Keratinocyte (primary cell): ENCODE measurements around the gene PLA2G4D. TPM values are rescaled to one million over a fixed set of nuclear protein-coding genes. Genes with fewer than 3 reads are reported as not detected.

ENCODE experiments used
- DNase-seq: peaks from one replicate; pipeline ENCODE4 v3.0.0-alpha.2; 2011; ENCODE audit warnings: low read depth, missing footprints, low spot score
- FAIRE-seq: peaks from 2 replicates; lab custom pipeline; 2011; peaks lifted over from hg19 to GRCh38; lab: Jason Lieb, UNC
- H2AFZ ChIP-seq: 2 replicates; pipeline ENCODE4 v1.6.0; 2012; ENCODE audit warnings: low read length, control low read depth, inconsistent platforms; ENCODE audit not compliant: control insufficient read depth
- H3K27ac ChIP-seq: 2 replicates; pipeline ENCODE4 v1.5.1; 2011; ENCODE audit warnings: low read length; ENCODE audit not compliant: control insufficient read depth, insufficient read depth
- H3K27me3 ChIP-seq: 3 replicates; pipeline ENCODE4 v1.6.0; 2011; ENCODE audit warnings: low read length; ENCODE audit not compliant: control insufficient read depth, insufficient read depth; ENCODE audit errors: extremely low read depth
- H3K36me3 ChIP-seq, 2 experiments: 2 replicates in 1 of 2; 3 replicates in 1 of 2; pipeline ENCODE4 v1.5.1; 2011; ENCODE audit warnings: low read length in 2 of 2, mild to moderate bottlenecking in 1 of 2; ENCODE audit not compliant: control insufficient read depth in 2 of 2, insufficient read depth in 2 of 2; ENCODE audit errors: extremely low read depth in 1 of 2
- H3K4me1 ChIP-seq: 3 replicates; pipeline ENCODE4 v1.5.1; 2011; ENCODE audit warnings: low read length; ENCODE audit not compliant: control insufficient read depth, insufficient read depth; ENCODE audit errors: extremely low read depth
- H3K4me2 ChIP-seq: 3 replicates; pipeline ENCODE4 v1.6.0; 2011; ENCODE audit warnings: low read depth, low read length; ENCODE audit not compliant: control insufficient read depth, insufficient read depth; ENCODE audit errors: extremely low read depth
- H3K4me3 ChIP-seq, 3 experiments: fragments of 200-600 bp in 1 of 3; sonication (generic) in 1 of 3; 2 replicates in 2 of 3; 3 replicates in 1 of 3; pipeline ENCODE4 v1.5.1; 2011 to 2016; ENCODE audit warnings: low read length in 3 of 3, mild to moderate bottlenecking in 3 of 3, control low read depth in 2 of 3, inconsistent platforms in 1 of 3, low read depth in 1 of 3, mixed read lengths in 1 of 3, mixed run types in 1 of 3, moderate library complexity in 1 of 3; ENCODE audit not compliant: control insufficient read depth in 2 of 3, insufficient read depth in 2 of 3; ENCODE audit errors: extremely low read depth in 1 of 3
- H3K79me2 ChIP-seq: 2 replicates; pipeline ENCODE4 v1.6.0; 2012; ENCODE audit warnings: low read length; ENCODE audit not compliant: control insufficient read depth, insufficient read depth
- H3K9ac ChIP-seq: 3 replicates; pipeline ENCODE4 v1.6.0; 2011; ENCODE audit warnings: low read length; ENCODE audit not compliant: control insufficient read depth, insufficient read depth; ENCODE audit errors: extremely low read depth
- H3K9me1 ChIP-seq: 3 replicates; pipeline ENCODE4 v1.6.0; 2011; ENCODE audit warnings: low read length; ENCODE audit not compliant: control insufficient read depth, insufficient read depth; ENCODE audit errors: extremely low read depth
- H3K9me3 ChIP-seq: 2 replicates; pipeline ENCODE4 v1.5.1; 2012; ENCODE audit warnings: low read depth, low read length; ENCODE audit not compliant: control insufficient read depth
- H4K20me1 ChIP-seq: 3 replicates; pipeline ENCODE4 v1.6.0; 2011; ENCODE audit warnings: low read length; ENCODE audit not compliant: control insufficient read depth, insufficient read depth; ENCODE audit errors: extremely low read depth
- EZH2 ChIP-seq: IDR thresholded peaks from one replicate; pipeline ENCODE4 v1.6.1; 2012; ENCODE audit warnings: inconsistent platforms, mild to moderate bottlenecking, low read length, moderate library complexity
- dilution Hi-C: fragments of 300-500 bp; cut with MboI; formaldehyde crosslinking; loops from one replicate; pipeline ENCODE4 v1.7.0; 2020; ENCODE audit warnings: low sequenced_read_pairs; ENCODE audit not compliant: extremely low pct_ligation_motif_present
- polyA plus RNA-seq, 5 experiments: library from polyadenylated mRNA; depleted of rRNA in 3 of 5; stranded (reverse) in 3 of 5; stranded (forward) in 1 of 5; unstranded in 1 of 5; fragments of >200 nt; gene quantifications; 1 replicate in 1 of 5; 2 replicates in 3 of 5; 3 replicates in 1 of 5; pipeline versions ENCODE4 v1.2.1 to v1.2.3, GENCODE V29; 2011 to 2012; ENCODE audit warnings: missing spikeins in 2 of 5, low read depth in 1 of 5, low replicate concordance in 1 of 5
- TF ChIP-seq, protein P1 (sequence below), 3 experiments: IDR thresholded peaks in 1 of 3; conservative IDR thresholded peaks in 1 of 3; optimal IDR thresholded peaks in 1 of 3; 2 replicates in 2 of 3; 3 replicates in 1 of 3; pipeline versions ENCODE3 to v1.5.1; 2011; ENCODE audit warnings: low read length in 3 of 3, mild to moderate bottlenecking in 3 of 3, moderate library complexity in 2 of 3, control low read depth in 1 of 3, inconsistent platforms in 1 of 3; ENCODE audit not compliant: insufficient read depth in 2 of 3; ENCODE audit errors: extremely low read depth in 1 of 3

The PLA2G4D gene
- polyA plus RNA-seq, 1 donor (not counting 4 experiments of a cell fraction or from before 2014, with no cell fraction given) = 0.69 TPM

DNA sequence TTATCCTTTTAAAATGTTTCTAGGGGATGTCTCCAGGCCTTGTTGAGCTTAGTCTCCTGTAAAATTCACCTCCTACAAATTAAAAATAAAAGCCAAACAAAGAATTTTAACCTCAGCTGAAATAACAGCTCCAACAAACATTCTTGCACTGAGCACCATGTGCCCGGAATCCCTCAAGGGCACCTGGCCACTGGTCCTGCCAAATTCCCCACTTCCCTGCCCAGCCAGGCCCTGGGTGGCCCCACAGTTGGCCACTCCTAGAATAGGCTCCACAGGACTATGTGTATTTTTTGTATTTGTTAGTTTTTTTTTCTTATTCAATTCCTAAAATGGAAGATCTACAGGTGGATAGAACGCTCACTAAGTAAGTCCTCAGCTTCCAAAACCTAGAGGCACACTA lies 40.4 kb downstream of the PLA2G4D start:
- FAIRE-seq (no peak), DNase-seq (no peak)
- Histone ChIP-seq H3K4me2 (no peak overlapping the region), H3K27me3 (no peaks in the 10 kb centered on the region), H2AFZ (no peak overlapping the region), H4K20me1 (no peaks in the 10 kb centered on the region), H3K79me2 (no peaks in the 10 kb centered on the region), H3K9ac (no peak overlapping the region), H3K9me3 (no peaks in the 10 kb centered on the region), H3K9me1 (no peaks in the 10 kb centered on the region), H3K4me1 (peaks cover 18% of the 10 kb centered on the region), H3K4me3 (no peak overlapping the region), H3K36me3 (no peaks in the 10 kb centered on the region), H3K27ac (no peak overlapping the region)
- dilution Hi-C loops = no loop called here
- TF ChIP-seq EZH2 = no peak
- TF ChIP-seq, protein P1, sequence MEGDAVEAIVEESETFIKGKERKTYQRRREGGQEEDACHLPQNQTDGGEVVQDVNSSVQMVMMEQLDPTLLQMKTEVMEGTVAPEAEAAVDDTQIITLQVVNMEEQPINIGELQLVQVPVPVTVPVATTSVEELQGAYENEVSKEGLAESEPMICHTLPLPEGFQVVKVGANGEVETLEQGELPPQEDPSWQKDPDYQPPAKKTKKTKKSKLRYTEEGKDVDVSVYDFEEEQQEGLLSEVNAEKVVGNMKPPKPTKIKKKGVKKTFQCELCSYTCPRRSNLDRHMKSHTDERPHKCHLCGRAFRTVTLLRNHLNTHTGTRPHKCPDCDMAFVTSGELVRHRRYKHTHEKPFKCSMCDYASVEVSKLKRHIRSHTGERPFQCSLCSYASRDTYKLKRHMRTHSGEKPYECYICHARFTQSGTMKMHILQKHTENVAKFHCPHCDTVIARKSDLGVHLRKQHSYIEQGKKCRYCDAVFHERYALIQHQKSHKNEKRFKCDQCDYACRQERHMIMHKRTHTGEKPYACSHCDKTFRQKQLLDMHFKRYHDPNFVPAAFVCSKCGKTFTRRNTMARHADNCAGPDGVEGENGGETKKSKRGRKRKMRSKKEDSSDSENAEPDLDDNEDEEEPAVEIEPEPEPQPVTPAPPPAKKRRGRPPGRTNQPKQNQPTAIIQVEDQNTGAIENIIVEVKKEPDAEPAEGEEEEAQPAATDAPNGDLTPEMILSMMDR (optimal IDR thresholded peaks at IDR 0.05 in 1 of 3, IDR thresholded peaks at IDR 0.05 in 1 of 3, conservative IDR thresholded peaks at IDR 0.05 in 1 of 3; ENCODE audit: extremely low read depth in 1 of 3, insufficient read depth in 2 of 3, low read length in 3 of 3) = no peak

DNA sequence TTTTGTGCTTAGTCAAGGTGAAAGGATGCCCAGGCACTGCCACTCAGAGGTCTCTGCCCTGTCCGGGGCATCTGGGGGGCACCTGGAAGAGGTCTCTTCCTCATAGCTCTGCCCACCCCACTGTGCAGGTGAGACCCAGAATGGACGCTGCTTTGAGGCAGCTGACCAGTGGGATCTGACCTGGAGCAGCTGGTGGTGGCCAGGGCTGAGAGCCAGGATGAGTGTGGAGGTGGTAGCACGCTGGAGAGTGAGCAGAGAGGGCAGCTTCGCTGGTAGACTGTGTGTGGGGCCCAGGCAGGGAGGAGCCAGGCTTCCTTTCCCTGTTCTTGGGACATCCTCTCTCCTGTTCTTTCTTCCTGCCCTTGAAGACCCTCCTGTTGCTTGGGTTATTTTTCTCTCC lies 41.4 kb downstream of the PLA2G4D start:
- no peak overlapping the region for H3K27ac ChIP-seq
- H3K4me3 ChIP-seq = no peak overlapping the region
- no peak for FAIRE-seq
- dilution Hi-C loops = no loop called here
- TF ChIP-seq EZH2 = no peak
- TF ChIP-seq, protein P1 (optimal IDR thresholded peaks at IDR 0.05 in 1 of 3, IDR thresholded peaks at IDR 0.05 in 1 of 3, conservative IDR thresholded peaks at IDR 0.05 in 1 of 3; ENCODE audit: extremely low read depth in 1 of 3, insufficient read depth in 2 of 3, low read length in 3 of 3) = no peak
- H4K20me1 ChIP-seq = no peaks in the 10 kb centered on the region
- H3K9ac ChIP-seq = no peak overlapping the region
- H3K9me3 ChIP-seq = no peaks in the 10 kb centered on the region
- H3K79me2 ChIP-seq = no peaks in the 10 kb centered on the region
- no peaks in the 10 kb centered on the region for H3K36me3 ChIP-seq
- H3K27me3 ChIP-seq = no peaks in the 10 kb centered on the region
- no peak for DNase-seq
- no peak overlapping the region for H2AFZ ChIP-seq
- peaks cover 24% of the 10 kb centered on the region for H3K4me1 ChIP-seq
- H3K4me2 ChIP-seq = no peak overlapping the region
- H3K9me1 ChIP-seq = no peaks in the 10 kb centered on the region
